ENCODE results near the gene MYLK4. TPM values are rescaled to one million over a fixed set of nuclear protein-coding genes. Genes with fewer than 3 reads are reported as not detected.

Gene MYLK4
- total RNA-seq, 4 donors from 2014 or later: 1.2 to 6.4 (median 1.3) TPM

DNA sequence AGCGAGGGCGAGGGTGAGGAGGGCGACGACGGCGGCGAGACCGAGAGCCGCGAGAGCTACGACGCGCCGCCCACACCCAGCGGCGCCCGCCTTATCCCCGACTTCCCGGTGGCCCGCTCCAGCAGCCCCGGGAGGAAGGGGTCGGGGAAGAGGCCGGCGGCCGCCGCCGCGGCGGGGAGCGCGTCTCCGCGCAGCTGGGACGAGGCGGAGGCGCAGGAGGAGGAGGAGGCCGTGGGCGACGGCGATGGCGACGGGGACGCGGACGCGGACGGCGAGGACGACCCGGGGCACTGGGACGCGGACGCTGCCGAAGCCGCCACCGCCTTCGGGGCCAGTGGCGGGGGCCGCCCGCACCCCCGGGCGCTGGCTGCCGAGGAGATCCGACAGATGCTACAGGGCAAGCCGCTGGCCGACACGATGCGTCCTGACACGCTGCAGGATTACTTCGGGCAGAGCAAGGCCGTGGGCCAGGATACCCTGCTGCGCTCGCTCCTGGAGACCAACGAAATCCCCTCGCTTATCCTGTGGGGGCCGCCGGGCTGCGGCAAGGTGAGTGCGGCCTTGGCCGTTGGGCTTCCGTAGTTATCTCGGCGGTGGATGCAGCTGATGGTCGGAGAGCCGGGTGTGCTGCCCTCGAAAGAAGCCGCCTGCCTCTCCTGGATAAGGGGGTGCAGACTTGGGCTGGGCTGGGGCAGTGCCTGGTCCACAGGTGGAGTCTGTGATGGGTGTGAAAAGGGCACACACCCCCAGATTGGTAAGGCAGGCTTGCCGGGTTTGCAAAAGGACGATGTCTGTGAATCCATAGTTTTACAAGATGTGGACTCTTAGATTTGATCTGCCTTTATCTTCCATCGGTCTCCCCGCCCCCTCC is 15.4 kb upstream of the MYLK4 start:
- peak overlapping the region; percentile 76 to 77 for H3K4me3 ChIP-seq
- H3K27ac ChIP-seq: peak overlapping the region; percentile 93 to 95
- TF ChIP-seq, protein P1, sequence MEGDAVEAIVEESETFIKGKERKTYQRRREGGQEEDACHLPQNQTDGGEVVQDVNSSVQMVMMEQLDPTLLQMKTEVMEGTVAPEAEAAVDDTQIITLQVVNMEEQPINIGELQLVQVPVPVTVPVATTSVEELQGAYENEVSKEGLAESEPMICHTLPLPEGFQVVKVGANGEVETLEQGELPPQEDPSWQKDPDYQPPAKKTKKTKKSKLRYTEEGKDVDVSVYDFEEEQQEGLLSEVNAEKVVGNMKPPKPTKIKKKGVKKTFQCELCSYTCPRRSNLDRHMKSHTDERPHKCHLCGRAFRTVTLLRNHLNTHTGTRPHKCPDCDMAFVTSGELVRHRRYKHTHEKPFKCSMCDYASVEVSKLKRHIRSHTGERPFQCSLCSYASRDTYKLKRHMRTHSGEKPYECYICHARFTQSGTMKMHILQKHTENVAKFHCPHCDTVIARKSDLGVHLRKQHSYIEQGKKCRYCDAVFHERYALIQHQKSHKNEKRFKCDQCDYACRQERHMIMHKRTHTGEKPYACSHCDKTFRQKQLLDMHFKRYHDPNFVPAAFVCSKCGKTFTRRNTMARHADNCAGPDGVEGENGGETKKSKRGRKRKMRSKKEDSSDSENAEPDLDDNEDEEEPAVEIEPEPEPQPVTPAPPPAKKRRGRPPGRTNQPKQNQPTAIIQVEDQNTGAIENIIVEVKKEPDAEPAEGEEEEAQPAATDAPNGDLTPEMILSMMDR (IDR thresholded peaks at IDR 0.05): no peak
- no peak for TF ChIP-seq POLR2A (IDR thresholded peaks at IDR 0.05)
- peak in 1 of 2 donors; percentile 26 for DNase-seq
- H3K4me1 ChIP-seq: peaks cover 0 to 4% of the 10 kb centered on the region in 2 donors
- H3K27me3 ChIP-seq: no peaks in the 10 kb centered on the region
- H3K9me3 ChIP-seq: no peaks in the 10 kb centered on the region
- intact Hi-C loops (cut with DNase I; ENCODE audit: low total_unique reads): no loop called here
- no peaks in the 10 kb centered on the region for H3K36me3 ChIP-seq

DNA sequence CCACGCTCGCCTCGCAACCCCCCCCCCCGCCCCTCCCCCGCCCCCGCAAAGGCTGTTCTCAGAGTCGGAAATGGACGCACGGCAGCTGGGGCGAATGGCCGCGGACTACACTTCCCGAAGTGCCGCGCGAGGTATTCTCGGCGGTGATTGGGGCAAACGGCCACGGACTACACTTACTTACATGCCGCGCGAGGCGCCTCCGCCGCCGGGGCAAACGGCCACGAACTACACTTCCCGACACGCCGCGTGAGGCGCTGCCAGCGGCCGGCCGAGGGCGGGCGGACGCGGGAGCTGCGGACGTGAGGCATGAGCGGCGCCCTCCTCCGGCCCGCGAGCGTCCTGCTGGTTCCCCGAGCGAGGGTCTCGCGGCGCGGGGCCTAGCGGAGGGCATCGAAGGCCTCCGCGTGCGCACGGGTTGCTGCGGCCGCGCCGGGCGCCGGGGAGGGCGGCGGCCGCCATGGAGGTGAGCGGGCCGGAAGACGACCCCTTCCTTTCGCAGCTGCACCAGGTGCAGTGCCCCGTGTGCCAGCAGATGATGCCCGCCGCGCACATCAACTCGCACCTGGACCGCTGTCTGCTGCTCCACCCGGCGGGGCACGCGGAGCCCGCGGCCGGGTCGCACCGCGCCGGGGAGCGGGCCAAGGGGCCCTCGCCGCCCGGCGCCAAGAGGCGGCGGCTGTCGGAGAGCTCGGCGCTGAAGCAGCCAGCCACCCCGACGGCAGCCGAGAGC is 14.6 kb upstream of the MYLK4 start, which contains the start of gene WRNIP1:
Gene WRNIP1 (plus strand): TSS at position 228 of the 730 bp plus-strand sequence. CDS start 230 bp downstream, at position 458.
- H3K4me1 ChIP-seq: peaks cover 0 to 4% of the 10 kb centered on the region in 2 donors
- intact Hi-C loops (cut with DNase I; ENCODE audit: low total_unique reads): no loop called here
- H3K9me3 ChIP-seq: no peaks in the 10 kb centered on the region
- TF ChIP-seq, protein P1 (IDR thresholded peaks at IDR 0.05): peak in 3 of 4 experiments; percentile 58 to 84 (median 84)
- peak; percentile 86 for TF ChIP-seq POLR2A (IDR thresholded peaks at IDR 0.05)
- no peaks in the 10 kb centered on the region for H3K27me3 ChIP-seq
- peak within 1 kb of the TSS; percentile 93 to 95 for H3K27ac ChIP-seq
- H3K4me3 ChIP-seq: peak within 1 kb of the TSS; percentile 76 to 77
- peak; percentile 99 for DNase-seq
- no peaks in the 10 kb centered on the region for H3K36me3 ChIP-seq

GRCh38 chr6:2764610-2765165 is 14.0 kb upstream of the MYLK4 start:
- Histone ChIP-seq H3K27me3 (no peaks in the 10 kb centered on the region), H3K4me3 (peak overlapping the region; percentile 37 to 42), H3K36me3 (no peaks in the 10 kb centered on the region), H3K4me1 (peaks cover 0 to 4% of the 10 kb centered on the region in 2 donors), H3K9me3 (no peaks in the 10 kb centered on the region), H3K27ac (peak overlapping the region; percentile 82 to 83)
- intact Hi-C loops (cut with DNase I; ENCODE audit: low total_unique reads): no loop called here
- TF ChIP-seq, protein P1 (IDR thresholded peaks at IDR 0.05): no peak
- TF ChIP-seq POLR2A (IDR thresholded peaks at IDR 0.05): no peak
- peak; percentile 46 to 52 for DNase-seq

DNA sequence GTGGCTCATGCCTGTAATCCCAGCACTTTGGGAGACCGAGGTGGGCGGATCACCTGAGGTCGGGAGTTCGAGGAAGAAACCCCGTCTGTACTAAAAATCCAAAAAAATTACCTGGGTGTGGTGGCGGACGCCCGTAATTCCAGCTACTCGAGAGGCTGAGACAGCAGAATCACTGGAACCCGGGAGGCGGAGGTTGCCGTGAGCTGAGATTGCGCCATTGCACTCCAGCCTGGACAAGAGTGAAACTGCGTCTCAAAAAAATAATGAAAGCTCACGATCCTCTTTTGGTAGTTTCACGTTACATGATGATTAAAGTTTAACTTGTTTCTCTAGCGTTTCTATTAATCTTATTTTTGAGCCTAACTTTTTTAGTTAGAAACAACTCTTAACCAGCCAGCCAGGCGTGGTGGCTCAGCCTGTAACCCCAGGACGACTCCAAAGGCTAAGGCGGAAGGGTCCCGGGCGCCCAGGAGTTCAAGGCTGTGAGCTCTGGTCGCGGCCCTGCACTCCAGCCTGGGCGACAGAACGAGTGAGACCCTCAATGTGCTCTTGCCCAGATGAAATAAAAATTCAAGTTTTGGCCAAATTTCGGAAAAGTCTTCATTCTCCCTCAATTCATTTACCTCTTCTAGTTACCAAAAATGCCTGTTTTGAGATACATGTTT is 13.3 kb upstream of the MYLK4 start:
- Histone ChIP-seq H3K4me1 (peaks cover 0 to 4% of the 10 kb centered on the region in 2 donors), H3K36me3 (no peaks in the 10 kb centered on the region), H3K9me3 (no peaks in the 10 kb centered on the region), H3K27ac (peak overlapping the region; percentile 82 to 83), H3K27me3 (no peaks in the 10 kb centered on the region), H3K4me3 (peak overlapping the region in 1 of 2 donors; percentile 42)
- no peak for DNase-seq
- intact Hi-C loops (cut with DNase I; ENCODE audit: low total_unique reads): no loop called here
- no peak for TF ChIP-seq POLR2A (IDR thresholded peaks at IDR 0.05)
- TF ChIP-seq, protein P1 (IDR thresholded peaks at IDR 0.05): no peak
